G401 (cell line): ENCODE measurements around the gene CDH4. TPM values are rescaled to one million over a fixed set of nuclear protein-coding genes. Genes with fewer than 3 reads are reported as not detected.

Experiments used
- DNase-seq: peaks from one replicate; pipeline ENCODE4 v3.0.0-alpha.2; 2015; ENCODE audit warnings: low spot score
- in situ Hi-C: cut with HindIII; loops from 2 replicates; pipeline ENCODE4 v1.10.0; 2016; ENCODE audit warnings: low sequenced_read_pairs, mixed read lengths
- total RNA-seq: library from RNA; depleted of rRNA; stranded (reverse); fragments of >200 nt; shearing (Covaris generic); gene quantifications from 2 replicates; pipeline ENCODE4 v1.2.3, GENCODE V29; 2014

CDH4 gene
- total RNA-seq, 1 experiment from 2014 or later = 12.9 TPM

DNA sequence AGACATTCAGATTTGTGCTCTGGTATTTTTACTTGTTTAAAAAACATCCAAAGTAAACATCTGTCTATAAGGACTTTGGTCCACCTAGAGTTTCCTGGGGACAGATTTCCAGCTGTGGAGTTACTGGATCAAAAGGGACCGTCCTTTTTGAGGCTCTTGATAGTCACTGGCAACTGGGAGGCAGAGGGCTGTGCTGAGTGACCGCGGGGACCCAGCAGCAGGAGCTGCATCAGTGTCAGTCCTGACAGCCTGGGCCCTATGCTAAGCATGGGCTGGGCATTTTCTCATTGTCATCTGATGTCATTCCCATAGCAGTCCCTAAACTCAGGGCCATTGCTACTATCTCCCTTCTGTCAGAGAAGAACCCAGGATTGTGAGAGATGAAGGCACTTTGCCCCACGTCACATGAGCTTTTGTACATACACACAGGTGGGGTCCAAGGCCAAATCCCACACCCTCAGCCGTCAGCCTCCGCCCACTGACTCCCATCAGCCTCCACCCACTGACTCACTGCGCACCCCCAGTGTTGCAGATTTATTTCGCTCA lies 519.8 kb downstream of the CDH4 start:
- no peak for DNase-seq
- in situ Hi-C loops = no loop called here

DNA sequence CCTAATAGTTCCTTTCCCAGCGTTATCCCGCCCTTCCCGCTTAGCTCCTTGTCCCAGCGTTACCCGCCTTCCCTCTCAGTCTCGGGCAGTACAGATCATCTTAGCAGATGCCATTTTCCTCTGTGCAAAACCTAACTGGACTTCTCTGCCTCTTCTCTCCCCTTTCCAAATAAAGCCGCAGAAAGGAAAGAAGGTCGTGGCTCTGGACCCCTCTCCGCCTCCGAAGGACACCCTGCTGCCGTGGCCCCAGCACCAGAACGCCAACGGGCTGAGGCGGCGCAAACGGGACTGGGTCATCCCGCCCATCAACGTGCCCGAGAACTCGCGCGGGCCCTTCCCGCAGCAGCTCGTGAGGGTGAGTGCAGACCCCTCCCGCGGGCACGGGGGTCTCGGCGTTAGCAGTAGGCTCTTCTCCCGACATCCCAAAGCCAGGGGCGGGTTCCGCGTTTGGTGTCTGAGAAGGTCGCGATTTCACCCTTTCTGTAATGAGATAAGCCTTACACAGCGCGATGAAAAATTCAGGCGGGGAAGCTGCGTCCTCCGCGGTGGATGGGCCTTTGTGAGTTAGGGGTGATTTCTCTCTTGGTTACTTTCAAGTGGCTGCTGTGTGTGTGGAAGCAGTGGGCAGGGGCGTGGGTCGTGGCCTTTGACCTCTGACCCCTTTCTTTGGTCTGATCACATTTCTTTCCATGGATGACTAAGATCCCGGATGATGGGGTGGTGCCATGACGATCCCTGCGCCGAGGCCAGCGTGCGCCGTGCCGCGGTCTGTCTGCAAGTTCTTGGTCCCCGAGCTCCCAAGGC lies 521.0 kb downstream of the CDH4 start:
- DNase-seq = no peak
- in situ Hi-C loops = no loop called here

GRCh38 chr20:61773926-61774587 lies 522.0 kb downstream of the CDH4 start:
- in situ Hi-C loops = no loop called here
- DNase-seq = no peak

DNA sequence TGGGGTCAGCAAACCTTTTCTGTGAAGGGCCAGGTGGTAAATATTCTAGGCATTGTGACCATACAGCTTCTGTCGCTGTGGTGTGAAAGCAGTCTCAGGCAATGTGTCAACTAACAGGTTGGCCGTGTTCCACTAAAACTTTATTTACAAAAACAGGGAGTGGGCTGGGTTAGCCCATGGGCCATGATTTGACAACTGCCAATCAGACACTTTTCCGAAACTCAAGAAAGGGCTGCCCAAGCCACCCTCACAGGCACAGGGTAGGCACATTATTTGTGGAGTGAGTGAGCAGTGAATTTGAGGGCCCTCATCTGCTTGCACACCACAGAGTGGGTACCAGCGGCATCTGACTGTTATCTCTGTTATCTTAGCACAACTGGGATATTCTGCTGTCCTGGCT lies 523.4 kb downstream of the CDH4 start:
- in situ Hi-C loops = no loop called here
- DNase-seq = no peak

- DNase-seq = no peak
Observed at GRCh38 chr20:61776491-61777075, 524.5 kb downstream of the CDH4 start.

DNA sequence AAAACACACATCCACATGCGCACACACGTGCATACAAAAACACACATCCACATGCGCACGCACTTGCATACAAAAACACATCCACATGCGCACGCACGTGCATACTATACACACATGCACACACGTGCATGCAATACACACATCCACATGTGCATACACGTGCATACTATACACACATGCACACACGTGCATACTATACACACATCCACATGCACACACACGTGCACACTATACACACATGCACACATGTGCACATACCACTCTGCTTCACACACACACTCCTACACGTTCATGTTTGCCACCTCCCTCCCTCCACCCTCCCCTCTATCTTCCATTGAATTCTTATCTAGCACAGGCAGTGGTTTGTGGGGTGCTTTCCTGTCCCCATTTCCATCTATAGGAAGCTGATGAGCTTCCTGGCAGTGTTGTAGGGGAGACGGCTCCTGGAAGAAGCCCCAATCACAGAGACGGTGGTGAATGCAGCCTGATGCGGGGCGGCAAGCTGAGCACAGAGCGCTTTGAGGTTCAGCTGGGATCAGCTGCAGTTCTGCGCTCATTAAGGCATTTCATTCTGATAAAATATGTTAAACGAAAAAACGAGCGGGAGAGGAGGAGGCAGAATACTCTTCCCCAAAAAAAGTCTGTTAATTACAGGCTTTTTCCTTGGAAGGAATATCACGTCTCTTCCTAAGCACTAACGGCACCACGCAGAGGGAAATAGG lies 525.9 kb downstream of the CDH4 start:
- in situ Hi-C loops = no loop called here
- DNase-seq = no peak

More at GRCh38 chr20:61776491-61777075, 524.5 kb downstream of the CDH4 start:
- in situ Hi-C loops = no loop called here

DNA sequence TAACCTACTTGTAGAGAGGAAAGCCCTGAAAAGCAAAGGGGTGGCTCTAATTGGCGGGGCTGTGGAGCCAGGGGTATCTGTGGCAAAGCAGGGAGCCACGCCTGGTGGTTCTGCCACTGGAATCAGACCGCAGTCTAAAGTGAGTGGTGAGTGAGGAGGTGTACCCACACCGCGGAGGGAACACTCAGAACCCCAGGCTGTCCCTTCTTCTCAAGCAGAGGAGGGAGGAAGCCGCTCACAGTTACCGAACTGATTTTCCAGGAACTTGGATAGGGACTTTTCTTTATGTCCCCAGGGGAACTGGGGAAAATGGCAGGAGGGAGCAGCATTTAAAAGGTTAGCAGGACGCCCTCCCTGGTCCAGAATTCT lies 526.4 kb downstream of the CDH4 start:
- in situ Hi-C loops = no loop called here
- DNase-seq = no peak

- no peak for DNase-seq
- in situ Hi-C loops = no loop called here
Observed at GRCh38 chr20:61779176-61779965, 527.3 kb downstream of the CDH4 start.

- in situ Hi-C loops = no loop called here
- no peak for DNase-seq
Observed at GRCh38 chr20:61780066-61780465, 528.0 kb downstream of the CDH4 start.

GRCh38 chr20:61784801-61785566 lies 532.9 kb downstream of the CDH4 start:
- in situ Hi-C loops = no loop called here

DNA sequence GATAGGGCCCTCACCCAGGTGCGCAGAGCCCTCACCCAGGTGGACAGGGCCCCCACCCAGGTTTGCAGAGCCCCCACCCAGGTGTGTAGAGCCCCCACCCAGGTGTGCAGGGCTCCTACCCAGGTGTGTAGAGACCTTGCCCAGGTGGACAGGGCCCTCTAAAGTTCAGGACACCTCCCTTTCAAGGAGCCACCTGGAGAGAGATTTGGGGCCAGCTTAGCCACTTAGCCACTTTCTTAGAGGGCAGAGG lies 533.4 kb downstream of the CDH4 start:
- in situ Hi-C loops = no loop called here
- no peak for DNase-seq

More at GRCh38 chr20:61784801-61785566, 532.9 kb downstream of the CDH4 start:
- DNase-seq = no peak

DNA sequence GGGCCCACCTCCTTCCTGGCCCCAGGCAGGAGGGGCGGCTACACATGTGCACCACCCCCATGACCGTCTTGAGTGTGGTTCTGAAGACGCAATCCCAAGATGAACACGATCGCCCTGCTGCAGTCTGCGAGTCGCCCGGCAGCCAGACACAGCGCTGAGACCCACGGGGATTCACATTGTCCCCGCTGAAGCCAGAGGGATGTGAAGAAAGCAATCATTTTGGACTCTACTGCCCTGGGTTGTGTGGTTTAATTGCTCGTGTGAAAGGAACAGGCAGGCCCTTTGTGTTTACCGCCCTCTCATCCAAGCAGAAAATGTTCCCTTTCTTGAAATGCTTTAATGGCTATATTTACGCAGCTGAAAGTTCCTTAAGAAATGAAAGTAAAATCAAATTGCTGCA lies 534.2 kb downstream of the CDH4 start:
- in situ Hi-C loops = no loop called here
- no peak for DNase-seq

- in situ Hi-C loops = no loop called here
- DNase-seq = no peak
Observed at GRCh38 chr20:61788343-61788742, 536.3 kb downstream of the CDH4 start.

- in situ Hi-C loops = no loop called here
- no peak for DNase-seq
Observed at GRCh38 chr20:61789329-61789728, 537.3 kb downstream of the CDH4 start.

DNA sequence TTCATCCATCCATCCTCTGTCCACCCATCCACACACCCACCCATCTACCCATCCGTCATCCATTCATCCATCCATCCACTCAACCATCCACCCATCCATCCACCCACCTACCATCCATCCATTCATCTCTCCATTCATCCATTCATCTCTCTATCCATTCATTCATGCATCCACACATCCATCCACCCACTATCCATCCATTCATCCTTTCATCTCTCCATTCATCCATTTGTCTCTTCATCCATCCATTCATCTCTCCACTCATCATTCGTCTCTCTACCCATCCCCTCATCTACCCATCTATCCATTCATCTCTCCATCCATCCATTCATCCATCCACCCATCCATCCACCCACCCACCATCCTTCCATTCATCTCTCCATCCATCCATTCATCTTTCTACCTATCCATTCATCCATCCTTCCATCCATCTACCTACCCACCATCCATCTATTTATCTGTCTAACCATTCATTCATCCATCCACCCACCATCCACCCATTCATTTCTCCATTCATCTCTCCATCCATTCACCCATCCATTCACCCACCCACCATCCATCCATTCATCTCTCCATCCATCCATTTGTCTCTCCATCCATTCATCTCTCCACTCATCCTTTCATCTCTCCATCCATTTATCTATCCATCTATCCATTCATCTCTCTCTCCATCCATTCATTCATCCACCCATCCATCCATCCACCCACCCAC lies 538.2 kb downstream of the CDH4 start:
- in situ Hi-C loops = no loop called here
- no peak for DNase-seq

DNA sequence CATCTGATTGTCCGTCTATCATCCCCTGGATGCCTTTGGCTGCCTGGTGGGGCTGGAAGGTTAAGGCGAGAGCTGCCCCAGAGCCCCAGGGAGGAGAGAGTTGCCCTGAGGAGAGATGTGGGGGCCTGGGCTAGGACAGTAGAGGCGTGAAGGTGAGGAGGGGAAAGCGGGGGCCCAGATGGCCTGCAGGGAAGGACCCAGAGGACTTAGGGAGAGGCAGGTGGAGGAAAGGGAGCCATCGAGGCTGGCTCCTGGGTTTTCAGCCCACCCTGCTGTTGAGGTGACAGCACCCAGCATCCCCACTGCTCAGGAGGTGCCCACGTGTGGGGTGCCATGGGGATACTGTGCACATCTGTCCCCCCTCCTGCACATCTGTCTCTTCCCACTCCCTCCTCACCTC lies 539.9 kb downstream of the CDH4 start:
- DNase-seq = no peak
- in situ Hi-C loops = no loop called here

GRCh38 chr20:61795669-61796630 lies 543.9 kb downstream of the CDH4 start:
- no peak for DNase-seq
- in situ Hi-C loops = no loop called here
